IMR-90 (cell line): ENCODE results near the gene PPIL6.
A peak's percentile ranks its signal among the peaks of the same experiment; 100 is the strongest.

ENCODE experiments used
- CTCF ChIP-seq: conservative IDR thresholded peaks from 2 replicates; pipeline ENCODE4 v1.5.1; 2012; ENCODE audit warnings: mild to moderate bottlenecking, low read depth, low read length, improper control_type of control experiment
- ELK1 ChIP-seq: fragments of 150-350 bp; IDR thresholded peaks from 2 replicates; pipeline ENCODE4 v1.6.1; 2016; ENCODE audit warnings: low read depth, mild to moderate bottlenecking, low read length, moderate library complexity, borderline replicate concordance
- MXI1 ChIP-seq: IDR thresholded peaks from 2 replicates; pipeline ENCODE4 v1.6.1; 2012; ENCODE audit warnings: low read depth, mild to moderate bottlenecking, low read length, moderate library complexity, borderline replicate concordance
- RAD21 ChIP-seq: IDR thresholded peaks from 2 replicates; pipeline ENCODE4 v1.6.1; 2012; ENCODE audit warnings: low read length, improper control_type of control experiment
- RCOR1 ChIP-seq: IDR thresholded peaks from 2 replicates; pipeline ENCODE4 v1.6.1; 2012; ENCODE audit warnings: mild to moderate bottlenecking, low read length, improper control_type of control experiment; ENCODE audit not compliant: insufficient replicate concordance

- 0 out of 2 replicates have a peak, but pooled peaks have one; percentile 12 for TF ChIP-seq CTCF
- TF ChIP-seq RAD21 = no peak
- TF ChIP-seq MXI1 = no peak
- no peak for TF ChIP-seq RCOR1
- TF ChIP-seq ELK1 = no peak
These were observed 815 bp upstream of the PPIL6 start for GRCh38 chr6:109441069-109441816.
